Epithelial cell of proximal tubule (primary cell): Measurements from ENCODE around the gene PATJ. TPM values are rescaled to one million over a fixed set of nuclear protein-coding genes. Genes with fewer than 3 reads are reported as not detected.
"Not testable (repeated sequence)": the region's sequence is repeated elsewhere in the genome, so short reads cannot be mapped to it uniquely, and the experiment has no call there.

Experiments
- DNase-seq: peaks from one replicate; pipeline ENCODE4 v3.0.0-alpha.2; 2011; ENCODE audit warnings: low read depth
- H3K4me3 ChIP-seq: 2 replicates; pipeline ENCODE4 v1.5.1; 2011; ENCODE audit warnings: low read depth, mild to moderate bottlenecking, low read length
- CTCF ChIP-seq: conservative IDR thresholded peaks from 2 replicates; pipeline ENCODE4 v1.5.1; 2012; ENCODE audit warnings: low read depth, mild to moderate bottlenecking, low read length
- total RNA-seq: library from RNA; depleted of rRNA; stranded (reverse); fragments of >200 nt; gene quantifications from 2 replicates; pipeline ENCODE4 v1.2.3, GENCODE V29; 2015

Gene PATJ
- total RNA-seq, 1 donor from 2014 or later: 42.1 TPM

DNA sequence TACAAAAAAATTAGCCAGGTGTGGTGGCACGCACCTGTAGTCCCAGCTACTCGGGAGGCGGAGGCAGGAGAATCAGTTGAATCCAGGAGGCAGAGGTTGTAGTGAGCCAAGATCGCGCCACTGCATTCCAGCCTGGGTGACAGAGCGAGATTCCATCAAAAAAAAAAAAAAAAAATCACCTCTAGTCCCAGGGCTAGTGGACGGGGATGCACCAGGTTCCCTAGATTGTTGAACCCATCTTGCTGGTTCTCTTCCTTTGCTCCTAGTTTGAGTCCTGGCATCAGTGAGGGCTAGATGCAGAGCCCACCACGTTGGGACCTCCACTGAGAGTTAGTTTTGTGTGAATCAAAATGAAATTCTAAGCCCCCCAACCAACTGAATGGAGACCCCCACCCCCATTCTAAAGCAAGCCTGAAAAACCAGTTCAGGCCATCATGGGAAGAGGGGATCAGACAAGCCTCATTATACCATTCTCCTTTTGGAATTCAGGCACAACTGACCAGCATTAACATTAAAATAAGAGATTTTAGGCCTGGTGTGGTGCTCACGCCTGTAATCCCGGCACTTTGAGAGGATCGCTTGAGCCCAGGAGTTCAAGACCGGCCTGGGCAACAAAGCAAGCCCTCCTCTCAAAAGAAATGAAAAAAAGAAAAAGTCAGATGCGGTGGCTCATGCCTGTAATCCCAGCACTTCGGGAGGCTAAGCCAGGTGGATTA, 434.5 kb downstream of the PATJ start:
- H3K4me3 ChIP-seq: no peak overlapping the region
- no peak for TF ChIP-seq CTCF
- no peak for DNase-seq

DNA sequence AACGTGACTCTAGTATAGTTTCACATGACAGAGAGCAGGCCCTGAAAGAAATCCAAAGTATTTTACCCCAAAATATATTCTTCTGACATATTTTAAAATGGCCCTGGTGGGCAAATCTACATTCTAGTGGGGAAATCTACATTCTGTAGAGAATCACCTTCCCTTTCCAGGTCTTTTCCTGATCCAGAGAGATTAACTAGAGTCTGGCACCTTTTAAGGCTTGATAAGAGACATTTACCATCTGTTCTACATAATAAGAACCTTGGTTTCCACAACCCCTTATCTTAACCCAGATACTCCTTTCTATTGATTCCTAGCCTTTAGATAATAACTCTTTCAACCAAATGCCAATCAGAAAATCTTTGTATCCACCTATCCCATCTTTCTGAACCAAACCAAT, 435.3 kb downstream of the PATJ start:
- DNase-seq: no peak
- TF ChIP-seq CTCF: no peak
- H3K4me3 ChIP-seq: no peak overlapping the region

DNA sequence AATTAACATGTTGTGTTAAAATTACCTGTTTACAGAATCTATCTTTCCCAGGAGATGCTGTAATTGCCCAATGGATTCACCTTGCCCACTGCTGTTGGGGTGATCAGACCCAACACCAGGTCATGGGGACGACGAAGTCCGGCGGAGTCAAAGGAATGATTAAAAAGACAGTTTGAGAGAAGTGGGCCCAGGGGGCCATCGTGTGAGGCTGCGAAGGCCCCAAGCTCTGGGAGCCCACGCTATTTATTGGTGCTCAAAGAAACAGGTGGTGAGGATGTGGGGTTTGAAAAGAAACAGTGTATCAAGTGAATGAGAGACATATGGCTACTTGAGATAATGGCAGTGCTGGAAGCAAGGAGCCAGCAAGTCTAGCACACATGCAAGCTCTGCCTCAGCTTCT, 436.1 kb downstream of the PATJ start:
- TF ChIP-seq CTCF: no peak
- H3K4me3 ChIP-seq: no peak overlapping the region
- no peak for DNase-seq

DNA sequence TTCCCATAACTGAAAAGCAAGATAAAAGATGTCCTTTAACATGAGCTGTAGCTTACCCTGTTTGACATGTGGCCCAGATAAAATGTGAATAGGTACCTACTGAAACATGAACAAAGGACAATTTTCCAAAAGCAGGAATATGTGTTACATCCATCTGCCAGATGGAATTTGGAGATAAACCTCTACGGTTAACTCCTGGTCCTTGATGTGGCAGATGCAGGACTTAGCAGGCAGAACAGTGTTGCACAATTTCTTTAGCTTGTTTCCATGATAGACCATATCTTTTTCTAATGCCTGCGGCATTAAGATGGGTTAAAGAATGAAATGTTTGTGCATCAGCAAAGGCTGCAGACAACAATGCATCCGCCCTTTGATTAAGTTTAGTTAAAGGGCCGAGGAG, 437.8 kb downstream of the PATJ start:
- not testable (repeated sequence) for DNase-seq, H3K4me3 ChIP-seq

DNA sequence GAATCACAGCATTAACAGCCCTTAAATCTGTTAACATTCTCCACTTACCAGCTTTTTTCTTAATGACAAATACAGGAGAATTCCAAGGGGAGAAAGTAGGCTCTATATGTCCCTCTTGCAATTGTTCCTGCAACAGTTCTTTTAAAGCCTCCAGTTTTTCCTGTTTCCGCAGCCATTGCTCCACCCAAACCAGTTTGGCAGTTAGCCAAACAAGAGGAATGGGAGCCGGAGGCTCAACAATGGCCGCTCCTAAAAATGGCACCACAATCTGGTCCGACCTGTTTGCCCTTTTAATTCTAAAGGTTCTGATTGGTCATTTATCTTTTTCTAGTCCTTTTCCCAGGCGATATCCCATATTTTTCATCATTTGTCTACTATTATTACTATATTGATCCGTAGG, 438.4 kb downstream of the PATJ start:
- no peak for TF ChIP-seq CTCF
- H3K4me3 ChIP-seq: no peak overlapping the region
- no peak for DNase-seq

GRCh38 chr1:62181532-62181931, 439.3 kb downstream of the PATJ start:
- no peak for TF ChIP-seq CTCF
- H3K4me3 ChIP-seq: no peak overlapping the region
- no peak for DNase-seq

DNA sequence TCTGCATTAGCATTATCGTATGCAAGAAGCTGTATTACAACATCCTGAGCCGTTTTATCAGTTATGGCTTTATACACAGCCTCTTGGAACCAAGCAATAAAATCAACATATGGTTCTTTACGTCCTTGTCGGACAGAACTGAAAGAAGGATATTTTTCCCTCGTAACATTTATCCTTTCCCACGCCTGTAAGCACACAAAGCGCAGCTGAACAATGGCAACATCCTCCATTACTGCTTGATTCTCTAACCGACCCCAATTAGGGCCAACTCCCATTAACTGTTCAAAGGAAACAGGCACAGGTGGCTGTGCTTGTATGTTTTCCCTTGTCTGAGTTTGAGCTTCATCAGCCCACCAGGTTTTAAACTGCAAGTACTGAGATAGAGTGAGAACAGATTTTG, 439.9 kb downstream of the PATJ start:
- not testable (repeated sequence) for DNase-seq, H3K4me3 ChIP-seq

DNA sequence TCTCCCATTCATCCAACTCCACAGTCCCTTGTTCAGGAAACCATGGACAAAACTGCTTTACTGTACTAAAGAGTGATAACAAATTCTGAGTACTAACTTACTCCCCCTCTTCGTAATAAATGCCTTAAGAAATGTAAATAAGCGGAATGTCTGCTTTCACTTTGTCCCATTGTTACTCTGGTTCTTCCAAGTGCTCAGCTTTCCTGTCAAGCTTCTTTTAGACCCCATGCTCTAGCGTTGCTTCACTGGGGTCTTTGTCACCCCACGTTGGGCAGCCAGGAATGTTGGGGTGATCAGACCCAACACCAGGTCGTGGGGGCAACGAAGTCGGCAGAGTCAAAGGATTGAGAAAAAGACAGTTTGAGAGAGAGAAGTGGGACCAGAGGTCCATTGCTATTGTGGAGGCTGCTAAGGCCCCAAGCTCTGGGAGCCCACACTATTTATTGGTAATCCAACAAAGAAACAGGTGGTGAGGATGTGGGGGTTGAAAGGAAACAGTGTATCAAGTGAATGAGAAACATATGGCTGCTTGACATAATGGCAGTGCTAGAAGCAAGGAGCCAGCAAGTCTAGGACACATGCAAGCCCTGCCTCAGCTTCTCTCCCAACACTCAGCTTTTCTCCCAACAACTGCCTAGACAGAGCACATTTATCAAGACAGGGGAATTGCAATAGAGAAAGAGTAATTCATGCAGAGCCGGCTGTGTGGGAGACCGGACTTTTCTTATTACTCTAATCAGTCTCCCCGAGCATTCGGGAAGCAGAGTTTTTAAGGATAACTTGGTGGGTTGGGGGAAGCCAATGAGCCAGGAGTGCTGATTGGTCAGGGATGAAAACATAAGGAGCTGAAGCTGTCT, 441.1 kb downstream of the PATJ start:
- DNase-seq, H3K4me3 ChIP-seq: not testable (repeated sequence)
